Measurements from ENCODE around the gene AP2B1. TPM values are rescaled to one million over a fixed set of nuclear protein-coding genes. Genes with fewer than 3 reads are reported as not detected.

The AP2B1 gene
- total RNA-seq, 4 donors from 2014 or later, result 32.2 to 102 (median 60.1) TPM

GRCh38 chr17:35761601-35762000 lies 174.5 kb downstream of the AP2B1 start:
- Histone ChIP-seq H3K27me3 (no peaks in the 10 kb centered on the region), H3K27ac (no peak overlapping the region), H3K4me3 (no peak overlapping the region), H3K9me3 (no peaks in the 10 kb centered on the region), H3K36me3 (no peaks in the 10 kb centered on the region), H3K4me1 (peaks cover 9 to 18% (median 15%) of the 10 kb centered on the region in 4 donors)
- intact Hi-C loops (cut with DNase I; ENCODE audit: low total_unique reads), result no loop called here
- WGBS, 2 donors (ENCODE audit: low coverage in 1 of 2), result 17 to 72% methylated on average over 1 to 5 of the region's 5 CpGs
- TF ChIP-seq POLR2A (IDR thresholded peaks at IDR 0.05) (no peak), EP300 (IDR thresholded peaks at IDR 0.05; ENCODE audit: low read depth) (no peak), CTCF (IDR thresholded peaks at IDR 0.05) (no peak)
- no peak for DNase-seq
- in situ Hi-C loops (cut with MboI; ENCODE audit: low pct_ligation_motif_present in 1 of 4, low pct_unique_long_range_greater_than_20kb in 1 of 4, low sequenced_read_pairs in 3 of 4), result loop anchor here in 1 of 4 donors (10.0 kb wide), 1 partner anchor 53 kb away; no protein-coding TSS in a partner anchor

GRCh38 chr17:35763767-35764122 lies 176.6 kb downstream of the AP2B1 start:
- TF ChIP-seq CTCF (IDR thresholded peaks at IDR 0.05) (no peak), POLR2AphosphoS5 (IDR thresholded peaks at IDR 0.05) (no peak), POLR2A (IDR thresholded peaks at IDR 0.05) (no peak), EP300 (IDR thresholded peaks at IDR 0.05; ENCODE audit: low read depth) (no peak)
- Histone ChIP-seq H3K27ac (peak overlapping the region; percentile 35 to 78 (median 66)), H3K9me3 (no peaks in the 10 kb centered on the region), H3K4me1 (peaks cover 9 to 20% (median 19%) of the 10 kb centered on the region in 4 donors), H3K4me3 (peak overlapping the region in 3 of 4 donors; percentile 37 to 54 (median 44)), H3K27me3 (no peaks in the 10 kb centered on the region), H3K36me3 (no peaks in the 10 kb centered on the region)
- 22 to 28% methylated on average over 7 to 17 of the region's 17 CpGs for WGBS, 2 donors (ENCODE audit: low coverage in 1 of 2)
- no peak for DNase-seq
- in situ Hi-C loops (cut with MboI; ENCODE audit: low pct_ligation_motif_present in 1 of 4, low pct_unique_long_range_greater_than_20kb in 1 of 4, low sequenced_read_pairs in 3 of 4), result loop anchor here in 1 of 4 donors (10.0 kb wide), 1 partner anchor 51 kb away; no protein-coding TSS in a partner anchor
- intact Hi-C loops (cut with DNase I; ENCODE audit: low total_unique reads), result loop anchor here (1.0 kb wide), 1 partner anchor 41 kb away; no protein-coding TSS in a partner anchor

- Histone ChIP-seq H3K4me1 (peaks cover 9 to 23% (median 19%) of the 10 kb centered on the region in 4 donors), H3K36me3 (no peaks in the 10 kb centered on the region), H3K9me3 (no peaks in the 10 kb centered on the region), H3K4me3 (peak overlapping the region; percentile 7 to 54 (median 40)), H3K27me3 (no peaks in the 10 kb centered on the region), H3K27ac (peak overlapping the region; percentile 35 to 78 (median 66))
- in situ Hi-C loops (cut with MboI; ENCODE audit: low pct_ligation_motif_present in 1 of 4, low pct_unique_long_range_greater_than_20kb in 1 of 4, low sequenced_read_pairs in 3 of 4) (loop anchor here in 1 of 4 donors (10.0 kb wide), 1 partner anchor 50 kb away; no protein-coding TSS in a partner anchor), intact Hi-C loops (cut with DNase I; ENCODE audit: low total_unique reads) (loop anchor here (1.0 kb wide), 1 partner anchor 40 kb away; no protein-coding TSS in a partner anchor)
- WGBS, 2 donors (ENCODE audit: low coverage in 1 of 2), result 3% methylated on average over 46 of the region's 75 CpGs; no CpG with 5 or more reads in 1 of the 2 donors
- DNase-seq, result peak; percentile 93
- peak in 2 of 3 donors; percentile 44 to 69 for TF ChIP-seq POLR2AphosphoS5 (IDR thresholded peaks at IDR 0.05)
- no peak for TF ChIP-seq EP300 (IDR thresholded peaks at IDR 0.05; ENCODE audit: low read depth)
- TF ChIP-seq CTCF (IDR thresholded peaks at IDR 0.05), result peak; percentile 92 to 99 (median 97)
- TF ChIP-seq POLR2A (IDR thresholded peaks at IDR 0.05), result no peak
Observed at GRCh38 chr17:35764123-35764991, 177.2 kb downstream of the AP2B1 start.

GRCh38 chr17:35765086-35765710 lies 178.1 kb downstream of the AP2B1 start:
- H3K27ac ChIP-seq, result peak overlapping the region in 2 of 4 donors; percentile 35 to 74
- DNase-seq, result no peak
- intact Hi-C loops (cut with DNase I; ENCODE audit: low total_unique reads), result no loop called here
- no peaks in the 10 kb centered on the region for H3K36me3 ChIP-seq
- in situ Hi-C loops (cut with MboI; ENCODE audit: low pct_ligation_motif_present in 1 of 4, low pct_unique_long_range_greater_than_20kb in 1 of 4, low sequenced_read_pairs in 3 of 4), result loop anchor here in 3 of 4 donors (5.0 to 10.0 kb wide), 2 partner anchors 37 to 50 kb away; no protein-coding TSS in a partner anchor
- H3K9me3 ChIP-seq, result no peaks in the 10 kb centered on the region
- TF ChIP-seq POLR2A (IDR thresholded peaks at IDR 0.05) (no peak), CTCF (IDR thresholded peaks at IDR 0.05) (no peak), EP300 (IDR thresholded peaks at IDR 0.05; ENCODE audit: low read depth) (no peak), POLR2AphosphoS5 (IDR thresholded peaks at IDR 0.05) (no peak)
- no peak overlapping the region for H3K4me3 ChIP-seq
- no peaks in the 10 kb centered on the region for H3K27me3 ChIP-seq
- whole genome bisulfite sequencing, 2 donors (ENCODE audit: low coverage in 1 of 2), result 68 to 80% methylated on average over 1 to 11 of the region's 11 CpGs
- peaks cover 9 to 23% (median 19%) of the 10 kb centered on the region in 4 donors for H3K4me1 ChIP-seq

All from transverse colon (tissue), 4 donors.